NCI-H524 (cell line): Measurements from ENCODE around the gene PRKAG1.
"Not testable (repeated sequence)": the region's sequence is repeated elsewhere in the genome, so short reads cannot be mapped to it uniquely, and the experiment has no call there.

ENCODE experiments used
- DNase-seq, 2 experiments: peaks; one replicate each; lab custom pipeline; 2025; lab: John Stamatoyannopoulos, UW

Gene PRKAG1

DNA sequence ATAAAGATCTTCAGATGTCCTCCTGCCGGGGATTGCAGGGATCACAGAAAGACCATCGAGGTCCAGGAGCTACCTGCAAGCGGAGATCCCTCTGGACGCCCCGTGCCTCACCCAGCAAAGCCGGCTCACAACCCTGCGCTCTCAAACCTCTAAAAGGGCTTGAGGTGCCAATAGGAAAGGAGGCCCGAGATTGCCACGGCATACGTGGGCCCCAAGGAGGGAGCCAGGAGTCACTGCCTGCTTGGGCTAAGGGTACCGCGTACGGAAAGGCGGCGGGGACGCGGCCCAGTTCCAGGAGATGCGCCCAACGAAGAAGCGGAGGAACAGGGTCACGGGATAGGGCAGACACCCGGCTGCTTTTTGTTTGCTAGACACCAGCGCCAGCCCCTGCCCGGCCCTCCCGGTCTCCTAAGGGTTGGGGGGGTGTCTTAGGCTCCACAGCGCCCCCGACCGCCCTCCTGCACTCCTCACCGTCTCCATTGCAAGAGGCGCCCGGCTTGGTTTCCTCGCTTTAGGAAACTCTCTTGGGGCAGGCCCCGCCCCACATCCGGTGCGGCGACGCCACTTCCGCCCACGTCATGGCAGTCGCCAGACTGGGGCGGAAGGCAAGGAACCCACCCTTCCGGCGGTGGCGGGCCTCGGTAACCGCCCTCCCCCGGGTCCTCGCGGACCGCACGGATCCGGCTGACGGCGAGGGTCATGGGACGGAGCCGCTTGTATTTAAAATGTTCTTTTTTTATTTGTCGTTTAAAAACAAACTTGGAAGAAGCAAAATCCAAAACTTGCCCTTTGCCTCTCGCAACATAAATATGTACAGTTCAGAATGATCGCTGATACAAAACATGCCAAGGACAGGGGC, at the start of gene PRKAG1:
PRKAG1 (minus strand) TSS at position 516 of the 859 bp plus-strand sequence; CDS start at position 480, 36 bp downstream.
- peak; percentile 93 to 94 for DNase-seq

DNA sequence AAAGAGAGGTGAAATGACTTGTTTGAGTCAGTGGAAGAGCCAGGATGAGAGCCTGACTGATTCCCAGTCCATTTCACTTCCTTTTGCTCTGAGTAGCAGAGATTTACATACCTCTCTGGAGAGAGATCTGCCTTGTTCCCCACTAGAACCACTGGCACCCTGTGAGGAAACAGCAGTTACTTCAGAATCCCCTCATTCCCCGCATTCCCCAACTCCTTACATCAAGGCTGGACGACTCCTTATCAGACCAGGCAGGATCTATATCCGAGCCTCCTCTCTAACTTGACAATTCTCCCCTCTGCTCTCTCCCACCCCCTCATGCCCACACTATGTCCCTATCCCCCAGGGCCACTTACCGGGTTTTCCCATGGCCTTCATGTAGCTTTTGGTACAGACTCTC, 47.5 kb upstream of the PRKAG1 start:
- DNase-seq = no peak

DNA sequence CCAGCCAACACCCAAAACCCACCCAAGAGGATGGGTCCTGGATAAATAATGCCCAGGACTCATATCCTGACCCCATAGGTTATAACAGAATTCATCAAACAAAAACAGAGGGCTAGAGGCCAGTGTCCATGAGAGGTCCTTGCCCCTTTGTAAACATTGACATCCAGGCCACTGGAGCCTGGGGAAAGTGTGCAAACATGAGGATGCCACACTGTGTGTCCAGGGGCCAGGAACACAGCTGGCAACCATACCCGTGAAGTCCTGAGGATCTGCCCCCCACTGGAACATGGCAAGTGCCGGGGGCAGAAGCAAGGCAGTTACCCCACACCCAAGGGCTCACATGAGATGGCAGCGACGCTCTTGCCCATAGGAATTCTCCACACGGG, 46.2 kb upstream of the PRKAG1 start:
- no peak for DNase-seq

DNA sequence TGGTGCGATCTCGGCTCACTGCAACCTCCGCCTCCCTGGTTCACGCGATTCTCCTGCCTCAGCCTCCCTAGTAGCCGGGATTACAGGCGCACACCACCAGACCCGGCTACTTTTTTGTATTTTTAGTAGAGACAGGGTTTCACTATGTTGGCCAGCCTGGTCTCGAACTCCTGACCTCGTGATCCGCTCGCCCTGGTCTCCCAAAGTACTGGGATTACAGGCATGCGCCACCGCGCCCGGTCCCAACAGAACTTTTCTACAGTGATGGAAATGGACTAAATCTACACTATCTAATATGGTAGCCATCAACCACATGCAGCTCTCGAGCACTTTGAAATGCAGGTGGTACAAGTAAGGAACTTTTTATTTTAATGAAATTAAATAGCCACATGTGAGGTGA, 43.3 kb upstream of the PRKAG1 start:
- DNase-seq = not testable (repeated sequence)

DNA sequence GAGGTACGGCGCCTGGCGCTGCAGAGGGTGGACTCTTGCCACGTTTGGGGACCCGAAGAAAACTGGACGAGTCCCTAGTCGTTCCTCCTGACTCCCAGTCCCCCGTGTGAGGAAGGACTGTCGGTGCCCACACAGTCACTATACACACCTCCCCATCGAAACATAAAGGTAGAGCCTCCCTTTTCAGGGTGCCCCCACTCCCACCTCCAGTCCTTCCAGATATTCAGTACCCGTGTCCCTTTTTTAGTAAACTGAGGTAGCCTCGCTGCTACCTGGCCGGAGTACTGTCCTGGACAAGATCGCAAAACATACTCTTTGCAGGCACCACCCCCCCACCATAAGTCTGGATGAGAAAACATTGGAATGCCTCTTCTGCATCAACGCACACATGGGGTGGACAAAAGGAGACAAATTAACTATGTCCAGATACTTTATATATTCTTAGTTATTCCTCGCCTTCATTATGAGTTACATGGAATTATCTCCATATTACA, 42.6 kb upstream of the PRKAG1 start:
- DNase-seq = no peak

DNA sequence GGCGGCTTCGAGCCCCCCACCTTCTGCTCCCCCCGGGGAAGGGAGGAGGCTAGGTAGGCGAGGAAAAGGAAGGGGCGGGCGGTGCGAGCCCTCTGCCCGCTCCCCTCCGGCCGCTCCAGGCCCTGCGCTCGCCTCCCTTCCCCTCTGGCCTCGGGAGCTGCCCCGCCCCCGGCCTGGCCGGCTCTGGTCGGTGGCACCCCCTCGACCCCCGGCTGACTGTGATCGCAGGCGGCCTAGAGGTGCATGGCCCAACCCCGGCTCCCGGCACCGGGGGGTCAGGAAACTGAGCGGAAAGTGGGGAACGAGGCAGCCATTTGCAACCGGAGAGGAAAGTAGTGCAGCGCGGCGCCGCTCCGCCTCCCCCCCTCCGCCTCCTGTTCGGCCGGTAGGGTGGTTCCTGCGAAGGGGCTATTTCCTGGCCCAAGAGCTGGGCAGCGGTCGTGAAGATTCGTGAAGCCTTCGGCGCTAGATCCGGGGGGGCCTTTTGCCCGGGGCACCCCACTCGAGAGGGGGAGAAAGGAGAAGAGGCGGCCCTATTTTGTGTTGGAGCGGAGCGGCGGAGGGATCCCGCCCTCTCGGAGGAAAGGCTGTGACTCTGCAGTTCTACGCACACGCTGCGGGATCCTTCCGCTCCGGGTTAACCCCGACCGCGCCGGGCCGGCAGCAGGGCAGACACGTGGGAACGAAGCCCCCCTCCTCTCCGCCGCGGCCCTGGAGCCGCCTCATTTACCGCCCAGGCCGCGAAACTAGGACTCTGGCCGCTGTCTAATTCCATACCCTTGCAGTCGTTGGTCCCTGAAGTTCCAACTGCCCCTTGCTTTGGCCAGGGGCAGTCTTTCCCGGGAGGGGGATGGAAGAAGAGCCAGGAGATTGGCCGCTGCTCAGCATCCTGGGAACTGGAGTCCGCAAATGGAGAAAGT, 41.9 kb upstream of the PRKAG1 start, which contains the start of gene KMT2D:
KMT2D (minus strand) TSS at position 558 of the 920 bp plus-strand sequence. CDS start 5,470 bp downstream, outside the sequence.
- peak; percentile 63 to 89 for DNase-seq

DNA sequence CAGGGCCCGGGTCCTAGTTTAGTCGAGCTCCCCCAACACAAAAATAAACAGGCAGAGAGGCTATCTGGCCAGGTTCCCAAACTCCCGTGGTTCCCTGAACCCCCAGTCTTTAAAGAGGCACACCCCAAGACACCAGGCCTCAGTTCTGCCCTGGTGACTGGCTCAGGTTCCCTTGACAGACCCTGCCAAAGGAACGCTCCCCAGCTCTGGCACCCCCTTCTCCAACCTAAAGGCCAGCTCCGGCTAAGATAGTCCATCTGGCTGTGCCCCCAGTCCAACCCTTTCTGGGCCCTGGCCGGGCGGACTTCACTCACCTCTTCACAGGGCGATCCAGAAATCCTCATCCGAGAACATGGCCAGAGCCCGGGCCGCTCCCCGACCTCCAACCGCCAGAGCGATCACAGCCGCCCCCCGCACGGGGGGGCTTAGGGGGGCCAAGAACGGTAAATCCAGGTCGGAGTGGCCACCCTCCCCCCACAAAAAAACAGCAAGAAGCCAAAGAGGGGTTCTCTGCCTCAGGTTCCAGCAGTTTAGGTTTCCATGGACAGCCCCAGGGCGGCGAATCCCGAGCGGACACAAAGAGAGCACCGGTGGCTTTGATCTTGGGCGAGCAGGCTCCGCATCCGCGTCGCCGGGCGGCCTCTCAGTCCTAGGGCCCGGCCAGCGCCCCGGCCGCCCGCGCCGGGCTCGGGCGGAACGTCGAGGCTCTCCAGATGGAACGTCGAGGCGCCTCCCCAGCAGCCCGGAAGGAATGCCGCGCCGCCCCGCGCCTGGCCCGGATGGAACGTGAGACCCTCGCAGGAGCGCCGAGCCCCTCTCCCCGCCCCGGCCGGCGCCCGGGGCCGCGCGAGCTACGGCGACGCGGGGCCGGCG, 41.0 kb upstream of the PRKAG1 start:
- no peak for DNase-seq

DNA sequence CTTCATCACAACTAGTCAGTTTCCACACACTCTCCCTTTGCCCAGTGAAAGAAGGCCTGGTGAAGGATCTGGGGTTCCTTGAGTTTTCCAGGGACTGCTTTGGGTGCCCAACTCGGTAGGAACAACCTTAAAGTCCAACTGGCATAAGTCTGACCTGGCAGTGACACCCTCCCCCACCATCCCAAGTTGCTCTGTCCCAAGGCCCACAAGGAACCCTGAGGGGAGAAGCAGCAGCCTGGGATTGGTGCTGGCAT, 40.4 kb upstream of the PRKAG1 start:
- no peak for DNase-seq

DNA sequence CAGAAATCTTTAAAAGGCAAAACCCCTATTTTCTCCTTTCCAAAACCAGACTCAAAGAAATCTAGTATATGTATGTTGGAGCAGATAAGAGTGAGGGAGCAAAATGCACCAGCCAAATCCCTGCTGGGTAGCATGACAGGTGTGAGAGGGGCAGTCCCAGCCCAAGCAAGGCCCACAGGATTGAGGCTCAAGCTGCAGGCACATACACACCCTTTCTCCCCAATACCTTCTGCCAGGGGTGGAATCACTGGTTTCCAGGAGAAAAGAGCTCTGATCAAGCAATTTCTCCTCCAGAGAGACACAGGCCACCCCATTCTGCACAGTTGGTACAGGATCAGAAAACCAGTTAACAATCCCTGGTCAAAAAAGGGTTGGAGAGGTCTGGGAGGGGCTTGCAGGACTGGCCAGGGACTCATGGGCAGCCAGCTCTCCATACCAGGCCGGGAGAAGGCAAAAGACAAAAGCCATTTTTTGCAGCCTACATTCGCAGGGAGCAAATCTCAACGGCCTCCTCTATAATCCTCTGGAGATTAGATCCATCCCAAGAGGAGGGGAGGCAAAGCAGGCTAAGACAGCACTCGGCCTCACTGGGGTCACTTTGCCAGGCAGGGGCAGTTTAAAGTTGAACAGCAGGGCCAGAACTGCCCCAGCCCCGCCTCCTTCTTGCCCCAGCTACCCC, 39.9 kb upstream of the PRKAG1 start:
- peak in 1 of 2 experiments; percentile 25 for DNase-seq

DNA sequence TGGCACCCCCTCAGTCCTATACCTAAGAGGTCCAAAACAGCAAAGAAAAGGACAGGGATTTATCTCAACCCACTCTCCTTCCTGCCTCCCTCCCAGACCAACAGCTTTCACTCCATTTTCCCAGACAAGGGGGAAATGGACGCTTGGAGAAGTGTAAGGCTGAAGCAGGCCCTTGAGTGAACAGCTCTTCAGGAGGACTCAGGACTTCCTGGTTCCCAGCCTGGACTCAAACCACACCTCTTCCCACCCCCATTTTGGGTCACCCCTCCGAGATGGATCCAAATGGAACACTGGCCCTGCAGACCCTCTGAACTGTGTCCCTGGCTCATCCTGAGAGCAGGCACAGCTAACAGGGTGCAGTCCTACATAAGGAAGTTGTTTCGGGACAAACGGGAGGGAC, 39.3 kb upstream of the PRKAG1 start:
- DNase-seq = no peak

DNA sequence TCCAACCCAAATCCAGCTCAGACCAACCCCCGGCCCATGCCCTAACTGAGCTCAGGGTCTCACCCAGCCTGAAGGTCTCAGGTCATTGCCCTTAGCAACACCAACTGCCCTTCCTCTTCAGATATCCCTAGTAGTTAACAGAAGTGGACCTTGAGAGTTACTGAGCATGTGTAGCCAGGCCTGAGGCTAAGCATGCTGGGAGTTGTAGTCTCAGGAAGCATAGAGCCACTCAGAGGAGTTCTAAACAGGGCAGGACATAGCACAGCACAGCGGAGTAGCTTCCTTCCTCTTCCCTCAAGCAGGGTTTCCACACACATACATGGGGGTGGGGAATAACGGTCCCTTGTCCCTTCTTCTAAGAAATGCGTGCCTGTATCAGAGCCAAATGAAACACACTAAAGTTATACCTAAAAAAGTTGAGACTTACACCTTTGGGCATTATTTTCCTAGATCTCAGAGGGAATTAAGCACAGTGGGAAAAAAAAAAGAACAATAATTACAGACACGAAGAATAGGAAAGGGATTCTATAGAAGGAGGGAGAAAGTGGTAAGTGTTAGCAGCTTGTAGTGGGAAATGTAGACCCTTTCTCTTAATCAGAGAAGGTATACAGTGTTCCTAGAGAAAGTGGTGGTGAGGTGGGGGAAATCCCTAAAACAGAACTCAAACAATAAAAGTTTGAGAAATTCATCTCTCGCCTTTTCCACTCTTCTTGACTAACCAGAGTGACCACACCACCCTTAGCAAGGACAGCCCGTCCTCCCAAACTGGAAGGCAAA, 37.6 kb upstream of the PRKAG1 start:
- DNase-seq = no peak

DNA sequence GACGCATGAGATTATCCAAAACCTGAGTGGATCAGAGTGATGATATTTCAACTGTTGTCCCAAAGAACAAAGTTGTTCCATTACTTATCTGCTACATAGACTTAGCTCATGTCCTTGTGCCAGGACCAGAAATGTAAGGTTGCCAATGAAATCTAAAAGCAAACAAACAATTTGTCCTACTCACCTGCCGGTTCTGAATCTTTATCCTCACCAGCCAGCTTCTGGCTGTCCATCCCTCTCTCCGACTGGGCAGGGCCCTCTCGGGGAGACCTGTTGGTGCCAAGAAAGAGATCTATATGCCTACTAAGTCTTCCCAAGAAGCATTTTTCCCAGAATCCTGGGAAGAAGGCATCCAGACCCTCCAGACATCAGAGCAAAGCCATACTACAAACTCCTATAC, 36.5 kb upstream of the PRKAG1 start:
- no peak for DNase-seq

DNA sequence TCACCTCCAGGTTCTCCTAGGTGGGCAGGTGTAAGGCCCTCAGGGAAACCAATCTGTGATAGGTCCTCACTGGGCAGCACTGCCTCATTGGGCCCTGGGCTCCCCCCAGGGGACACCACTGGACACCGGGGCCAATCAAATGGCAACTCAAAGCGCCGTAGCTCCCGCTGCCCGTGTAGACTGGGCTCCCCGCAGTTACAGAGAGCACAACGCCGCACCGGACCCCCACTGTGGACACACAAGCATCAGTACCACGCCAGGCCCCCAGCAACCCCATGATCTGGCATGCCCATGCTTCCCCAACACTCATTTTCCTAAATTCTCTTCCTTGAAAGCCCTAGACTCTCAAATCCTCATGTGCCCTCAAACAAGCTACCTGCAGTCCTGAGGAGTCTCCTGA, 35.9 kb upstream of the PRKAG1 start:
- DNase-seq = no peak

DNA sequence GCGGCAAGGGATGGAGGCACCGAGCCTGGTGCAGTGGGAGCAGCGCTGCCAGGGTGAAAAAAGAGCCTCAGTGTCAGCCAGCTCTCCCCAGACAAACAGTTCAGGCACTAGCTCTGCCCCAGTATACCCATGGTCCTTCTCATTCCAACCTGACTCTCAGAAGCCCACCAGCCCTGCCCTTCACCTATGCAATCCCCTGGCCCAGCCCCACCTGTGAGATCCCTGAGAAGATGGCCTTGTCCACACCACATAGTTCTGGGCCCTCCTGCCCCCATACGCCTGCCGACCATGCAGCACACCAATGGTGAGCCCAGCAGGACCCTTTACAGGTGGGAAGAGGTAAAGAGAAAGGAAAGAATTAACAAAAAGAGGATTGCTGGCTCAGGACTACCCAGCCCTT, 35.5 kb upstream of the PRKAG1 start:
- DNase-seq = no peak

DNA sequence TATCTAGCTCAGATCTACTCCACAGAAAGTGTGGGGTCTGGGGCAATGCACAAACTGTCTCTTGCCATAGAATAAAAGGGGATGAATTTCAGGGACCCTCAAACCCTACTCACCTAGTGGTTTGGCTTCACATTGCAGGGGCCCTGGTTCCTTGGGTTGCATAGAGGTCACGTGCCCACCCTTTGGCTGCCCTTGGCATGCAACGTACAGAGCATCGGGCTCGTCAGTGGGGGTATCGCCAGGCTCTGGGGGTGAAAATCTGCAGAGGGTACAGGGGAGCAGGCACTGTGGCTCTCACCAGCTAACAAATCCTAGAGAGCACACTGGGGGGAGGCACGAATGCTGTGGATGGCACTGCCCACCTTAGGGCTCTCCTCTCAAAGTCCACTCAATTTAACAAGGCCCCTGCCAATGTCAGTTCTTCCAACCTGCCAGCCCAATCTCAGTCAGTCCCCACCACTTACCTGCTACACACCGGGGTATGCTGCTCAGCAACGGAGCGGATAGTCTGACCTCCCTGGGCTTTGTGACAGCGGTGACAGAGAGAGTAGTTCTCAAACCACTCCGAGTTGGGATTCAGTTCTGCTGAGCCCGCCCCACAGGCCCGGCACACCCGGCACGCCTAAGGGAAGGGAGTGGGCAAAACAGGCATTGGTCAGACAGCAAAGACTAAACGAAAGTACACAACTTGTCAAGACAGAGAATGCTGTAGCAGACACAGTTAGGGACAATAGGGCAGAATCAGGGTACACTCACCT, 34.1 kb upstream of the PRKAG1 start:
- DNase-seq = no peak

DNA sequence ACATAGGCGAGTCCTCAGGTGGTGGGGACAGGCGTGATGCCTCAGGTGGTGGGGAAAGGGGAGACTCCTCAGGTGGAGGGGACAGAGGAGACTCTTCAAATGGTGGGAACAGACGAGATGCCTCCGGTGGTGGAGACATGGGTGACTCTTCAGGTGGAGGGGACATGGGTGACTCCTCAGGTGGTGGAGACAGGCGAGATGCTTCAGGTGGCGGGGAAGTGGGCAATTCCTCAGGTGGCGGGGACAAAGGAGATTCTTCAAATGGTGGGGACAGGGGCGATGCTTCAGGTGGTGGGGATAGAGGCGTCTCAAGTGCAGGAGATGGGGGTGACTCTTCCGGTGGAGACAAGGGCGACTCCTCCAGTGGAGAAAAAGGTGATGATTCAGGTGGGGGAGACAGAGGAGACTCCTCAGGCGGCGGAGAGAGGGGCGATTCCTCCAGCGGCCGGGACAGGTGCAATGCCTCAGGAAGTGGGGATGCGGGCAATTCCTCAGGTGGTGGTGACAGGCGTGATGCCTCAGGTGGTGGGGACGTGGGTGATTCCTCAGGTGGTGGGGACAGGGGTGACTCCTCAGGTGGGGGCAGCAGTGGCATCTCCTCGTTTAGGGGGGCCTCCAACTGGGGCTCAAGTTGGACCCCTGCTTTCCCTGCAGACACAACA, 33.3 kb upstream of the PRKAG1 start:
- DNase-seq = no peak

DNA sequence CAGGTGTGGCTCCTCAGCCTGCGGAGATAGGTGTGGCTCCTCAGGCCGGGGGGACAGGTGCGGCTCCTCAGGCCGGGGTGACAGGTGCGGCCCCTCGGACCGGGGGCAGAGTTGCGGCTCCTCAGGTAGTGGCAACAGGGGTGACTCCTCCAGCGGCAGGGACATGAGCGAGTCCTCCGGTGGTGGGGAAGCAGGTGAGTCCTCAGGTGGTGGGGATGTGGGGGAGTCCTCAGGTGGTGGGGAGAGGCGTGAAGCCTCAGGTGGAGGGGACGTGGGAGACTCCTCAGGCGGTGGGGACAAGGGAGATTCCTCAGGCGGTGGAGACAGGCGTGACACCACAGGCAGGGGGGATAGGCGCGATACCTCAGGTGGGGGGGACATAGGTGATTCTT, 32.8 kb upstream of the PRKAG1 start:
- DNase-seq = no peak

DNA sequence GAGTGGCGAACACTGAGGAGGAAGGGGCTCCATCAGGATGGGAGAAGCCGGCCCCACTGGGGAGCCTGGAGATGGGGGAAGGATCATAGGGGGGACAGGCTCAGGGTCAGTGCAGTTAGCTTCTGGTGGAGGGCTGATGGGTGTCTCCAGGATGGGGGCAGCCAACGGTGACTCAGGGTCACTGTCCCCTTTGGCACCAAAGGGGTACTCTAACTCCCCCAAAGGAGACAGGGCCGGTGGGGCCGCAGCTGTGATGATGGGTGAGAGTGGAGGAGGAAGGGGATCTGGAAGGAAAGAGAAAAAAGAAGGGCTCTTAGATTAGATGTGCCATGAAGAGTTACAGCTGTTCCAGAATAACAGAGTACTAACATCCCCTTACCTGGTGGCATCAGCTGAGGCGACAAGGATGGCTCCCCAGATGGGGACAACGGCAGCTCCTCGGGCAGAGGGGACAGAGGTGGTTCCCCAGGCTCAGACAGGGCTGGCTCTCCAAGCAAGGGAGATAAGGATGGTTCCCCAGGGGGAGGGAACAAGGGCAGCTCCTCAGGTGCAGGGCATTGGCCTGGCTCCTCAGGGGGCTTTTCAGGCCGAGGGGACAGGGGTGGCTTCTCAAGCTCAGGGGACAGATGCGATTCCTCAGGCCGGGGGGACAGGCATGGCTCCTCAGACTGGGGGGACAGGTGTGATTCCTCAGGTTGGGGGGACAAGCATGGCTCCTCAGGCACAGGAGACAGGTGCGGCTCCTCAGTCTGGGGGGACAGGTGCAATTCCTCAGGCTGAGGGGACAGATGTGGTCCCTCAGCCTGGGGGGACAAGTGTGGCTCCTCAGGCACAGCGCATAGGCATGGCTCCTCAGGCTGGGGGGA, 32.2 kb upstream of the PRKAG1 start:
- DNase-seq = no peak
